Dedifferentiated amniotic fluid mesenchymal stem cell (primary cell): ENCODE results near the gene GAL3ST3.
"Not testable (repeated sequence)": the region's sequence is repeated elsewhere in the genome, so short reads cannot be mapped to it uniquely, and the experiment has no call there.

ENCODE experiments used
- DNase-seq: peaks from one replicate; pipeline ENCODE4 v3.0.0-alpha.2; 2016; ENCODE audit errors: extremely low spot score

GAL3ST3 gene

GRCh38 chr11:66012946-66013761, 35.8 kb downstream of the GAL3ST3 start:
- no peak for DNase-seq

GRCh38 chr11:66012371-66012945, 36.5 kb downstream of the GAL3ST3 start:
- DNase-seq: no peak

- DNase-seq: no peak
Measured at GRCh38 chr11:66011785-66012303, 37.1 kb downstream of the GAL3ST3 start, which contains the start of gene CST6. Gene CST6, plus strand, starts transcription at chr11:66012008. Its CDS starts 37 bp downstream, at chr11:66012045.

GRCh38 chr11:66011239-66011784, 37.6 kb downstream of the GAL3ST3 start:
- no peak for DNase-seq

- not testable (repeated sequence) for DNase-seq
Measured at GRCh38 chr11:66010036-66010435, 38.9 kb downstream of the GAL3ST3 start.

GRCh38 chr11:66008468-66009101, 40.4 kb downstream of the GAL3ST3 start:
- DNase-seq: no peak

- DNase-seq: no peak
Measured at GRCh38 chr11:66008095-66008467, 40.9 kb downstream of the GAL3ST3 start.

GRCh38 chr11:66007201-66007634, 41.7 kb downstream of the GAL3ST3 start:
- no peak for DNase-seq

GRCh38 chr11:66006891-66007176, 42.1 kb downstream of the GAL3ST3 start:
- no peak for DNase-seq

- no peak for DNase-seq
Measured at GRCh38 chr11:66006134-66006890, 42.6 kb downstream of the GAL3ST3 start.

GRCh38 chr11:66004186-66004585, 44.8 kb downstream of the GAL3ST3 start:
- no peak for DNase-seq

GRCh38 chr11:66003291-66003690, 45.7 kb downstream of the GAL3ST3 start:
- DNase-seq: no peak

- DNase-seq: no peak
Measured at GRCh38 chr11:66002648-66003225, 46.2 kb downstream of the GAL3ST3 start.

- DNase-seq: peak; percentile 97
Measured at GRCh38 chr11:66001942-66002647, 46.9 kb downstream of the GAL3ST3 start, which contains the start of the genes BANF1 and EIF1AD. Gene BANF1, plus strand, starts transcription at chr11:66002503. Its CDS starts 748 bp downstream, at chr11:66003251. Gene EIF1AD, minus strand, starts transcription at chr11:66002157. Its CDS starts 1,768 bp downstream, at chr11:66000389.

GRCh38 chr11:65997286-65997685, 51.7 kb downstream of the GAL3ST3 start:
- no peak for DNase-seq

GRCh38 chr11:65992056-65992455, 56.9 kb downstream of the GAL3ST3 start:
- DNase-seq: no peak
